ENCODE measurements around the gene TFB1M.
"Not testable (repeated sequence)": the region's sequence is repeated elsewhere in the genome, so short reads cannot be mapped to it uniquely, and the experiment has no call there.

TFB1M gene

DNA sequence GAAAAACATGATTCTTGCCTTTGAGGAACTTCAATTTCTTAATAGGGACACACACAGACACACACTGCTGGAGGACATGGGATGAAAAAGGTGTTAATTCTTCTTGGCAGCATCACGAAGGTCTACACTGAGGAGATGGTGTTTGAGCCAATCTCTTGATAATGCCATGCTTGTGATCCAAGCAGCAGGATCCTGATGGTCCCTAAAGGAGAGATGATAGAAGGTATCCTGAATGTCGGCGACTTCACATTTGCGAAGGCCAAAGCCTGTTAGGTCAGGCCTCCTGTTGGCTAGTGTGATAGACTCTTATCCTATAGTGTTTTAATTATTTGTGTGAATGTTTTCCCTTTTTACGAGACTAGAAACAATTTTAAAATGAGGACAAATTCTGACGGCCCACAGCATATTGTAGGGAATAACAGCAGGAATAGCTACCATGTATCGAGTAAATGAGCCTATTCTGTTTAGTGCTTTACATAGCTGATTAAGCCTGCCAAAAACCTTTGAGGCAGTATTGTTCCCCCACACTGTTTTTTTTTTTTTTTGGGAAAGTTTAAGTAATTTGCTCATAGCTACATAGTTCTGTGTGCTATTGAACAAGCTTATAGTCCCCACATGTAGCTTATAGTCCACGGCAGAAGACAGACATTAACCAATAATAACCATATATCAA is 15.3 kb upstream of the TFB1M start:
- DNase-seq (ENCODE audit: low read depth in 2 of 2): no peak

- DNase-seq (ENCODE audit: low read depth in 2 of 2): no peak
These were observed 14.5 kb upstream of the TFB1M start for GRCh38 chr6:155328539-155329459.

- DNase-seq (ENCODE audit: low read depth in 2 of 2): no peak
These were observed 13.8 kb upstream of the TFB1M start for GRCh38 chr6:155328074-155328538.

GRCh38 chr6:155327326-155328073 is 13.2 kb upstream of the TFB1M start:
- peak; percentile 20 to 57 for DNase-seq (ENCODE audit: low read depth in 2 of 2)

DNA sequence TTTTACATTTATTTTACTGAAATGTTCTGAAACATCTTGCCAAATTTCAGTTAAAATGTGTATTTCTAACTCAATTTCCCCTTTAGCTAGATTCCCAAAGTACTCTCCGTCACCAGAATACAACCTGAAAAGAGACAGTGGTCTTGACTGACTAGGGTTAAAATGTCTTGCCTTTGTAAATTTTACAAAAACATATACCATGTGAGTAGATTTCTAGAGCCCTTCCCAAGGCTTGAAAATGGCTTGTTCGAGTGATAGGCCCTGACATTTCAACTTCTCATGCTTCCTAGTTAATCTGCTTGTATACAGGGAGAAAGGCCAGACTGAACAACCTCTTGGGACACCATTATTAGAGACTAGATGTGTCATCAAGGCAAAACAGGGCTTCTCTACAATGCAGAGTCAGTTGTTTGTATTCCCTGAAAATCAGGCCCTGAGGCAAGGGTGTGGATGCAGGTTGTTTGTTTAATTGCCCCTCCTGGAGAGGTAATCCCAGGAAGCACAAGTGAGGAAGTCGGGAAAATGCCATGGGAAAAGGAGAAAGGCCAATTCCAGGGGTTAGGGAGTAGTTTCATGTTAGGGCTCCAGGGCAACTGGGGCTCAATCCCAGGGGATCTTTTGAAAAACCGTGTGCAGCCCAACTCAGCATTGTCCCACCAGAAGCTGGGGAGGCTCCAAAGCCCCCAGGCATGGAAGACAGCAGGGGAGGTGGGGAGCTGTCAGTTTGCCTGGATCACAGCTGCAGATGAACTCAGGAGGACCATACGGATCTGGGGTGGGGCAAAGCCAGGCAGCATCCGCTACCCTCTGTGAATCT is 11.6 kb upstream of the TFB1M start:
- no peak for DNase-seq (ENCODE audit: low read depth in 2 of 2)

DNA sequence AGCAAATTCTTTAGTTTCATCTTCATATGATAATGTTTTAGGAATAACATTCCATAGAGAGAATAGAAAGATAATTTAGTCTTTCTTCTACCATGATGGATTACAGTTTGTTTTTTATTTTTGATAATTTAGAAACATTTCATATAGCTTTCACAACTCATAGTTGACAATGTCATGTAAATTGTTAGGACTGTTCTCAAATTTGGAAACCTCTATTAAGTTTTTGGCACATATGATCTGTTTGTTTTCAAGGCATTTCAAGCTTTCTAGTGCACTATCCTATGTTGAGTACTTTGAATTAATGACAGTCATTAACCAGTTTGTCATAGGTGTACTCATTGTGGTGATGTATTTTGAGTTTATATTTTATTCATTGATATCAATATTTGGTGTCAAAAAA is 10.7 kb upstream of the TFB1M start:
- DNase-seq (ENCODE audit: low read depth in 2 of 2): no peak

- DNase-seq (ENCODE audit: low read depth in 2 of 2): no peak
These were observed 9.9 kb upstream of the TFB1M start for GRCh38 chr6:155324172-155324571.

- no peak for DNase-seq (ENCODE audit: low read depth in 2 of 2)
These were observed 5.6 kb upstream of the TFB1M start for GRCh38 chr6:155319902-155320301.

- DNase-seq (ENCODE audit: low read depth in 2 of 2): no peak
These were observed 2.9 kb upstream of the TFB1M start for GRCh38 chr6:155317186-155317585.

DNA sequence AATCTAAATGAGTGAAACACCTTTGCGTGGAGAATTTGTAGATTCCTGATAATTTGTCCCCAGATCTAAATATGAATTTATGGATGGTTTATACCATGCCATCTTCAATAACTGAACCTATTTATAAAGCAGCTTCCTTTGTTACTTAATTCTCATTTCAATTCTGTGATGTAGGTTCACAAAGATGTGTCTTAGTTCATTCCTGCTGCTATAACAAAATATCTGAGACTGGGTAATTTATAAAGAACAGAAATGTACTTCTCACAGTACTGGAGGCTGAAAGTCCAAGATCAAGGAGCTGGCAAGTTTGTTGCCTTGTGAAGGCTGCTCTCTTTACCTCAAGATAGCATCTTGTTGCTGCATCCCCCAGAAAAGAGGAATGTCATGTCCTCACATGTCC is 2.1 kb upstream of the TFB1M start:
- no peak for DNase-seq (ENCODE audit: low read depth in 2 of 2)

GRCh38 chr6:155315516-155315871 is 1.2 kb upstream of the TFB1M start:
- DNase-seq (ENCODE audit: low read depth in 2 of 2): no peak

- no peak for DNase-seq (ENCODE audit: low read depth in 2 of 2)
These were observed 660 bp upstream of the TFB1M start for GRCh38 chr6:155314773-155315515.

GRCh38 chr6:155313602-155314091 is 637 bp downstream of the TFB1M start:
- no peak for DNase-seq (ENCODE audit: low read depth in 2 of 2)

GRCh38 chr6:155312950-155313349 is 1.3 kb downstream of the TFB1M start:
- DNase-seq (ENCODE audit: low read depth in 2 of 2): not testable (repeated sequence)

DNA sequence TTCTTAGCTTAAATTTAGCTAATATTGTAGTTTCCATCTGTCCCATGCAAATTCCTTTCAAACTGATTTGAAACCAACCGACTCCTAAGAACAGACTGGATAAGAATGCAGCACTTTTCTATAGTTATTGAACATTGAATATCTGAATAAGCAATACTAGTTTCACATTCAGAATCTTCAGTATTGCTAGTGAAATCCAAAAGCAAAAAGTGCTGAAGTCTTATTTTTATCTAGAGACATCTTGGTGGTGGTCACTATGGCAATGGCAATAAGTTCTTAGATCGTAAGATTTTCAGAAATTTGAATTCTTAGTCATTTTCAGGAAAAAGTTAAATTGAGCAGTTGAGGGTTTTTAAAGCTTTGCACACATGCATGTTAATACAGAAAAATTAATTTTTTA is 2.7 kb downstream of the TFB1M start:
- no peak for DNase-seq (ENCODE audit: low read depth in 2 of 2)

DNA sequence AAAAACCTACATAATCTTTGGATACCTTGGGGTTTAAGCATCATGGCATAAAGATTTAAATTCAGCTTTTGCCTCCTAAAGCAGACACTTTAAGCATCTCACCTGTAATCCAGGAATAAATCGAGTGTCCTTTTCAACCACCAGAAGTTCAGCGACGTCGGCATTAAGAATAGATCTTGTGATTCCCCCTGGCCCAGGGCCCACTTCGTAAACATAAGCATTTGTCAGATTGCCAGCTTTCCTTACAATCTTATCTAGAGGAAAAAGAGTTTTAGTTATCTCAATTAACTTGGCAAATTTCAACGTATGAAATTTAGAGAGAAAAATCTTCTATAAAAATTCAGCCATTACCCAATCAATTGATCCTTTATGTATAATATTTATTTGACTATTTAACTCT is 3.2 kb downstream of the TFB1M start:
- DNase-seq (ENCODE audit: low read depth in 2 of 2): no peak

- DNase-seq (ENCODE audit: low read depth in 2 of 2): no peak
These were observed 3.7 kb downstream of the TFB1M start for GRCh38 chr6:155310596-155310995.

DNA sequence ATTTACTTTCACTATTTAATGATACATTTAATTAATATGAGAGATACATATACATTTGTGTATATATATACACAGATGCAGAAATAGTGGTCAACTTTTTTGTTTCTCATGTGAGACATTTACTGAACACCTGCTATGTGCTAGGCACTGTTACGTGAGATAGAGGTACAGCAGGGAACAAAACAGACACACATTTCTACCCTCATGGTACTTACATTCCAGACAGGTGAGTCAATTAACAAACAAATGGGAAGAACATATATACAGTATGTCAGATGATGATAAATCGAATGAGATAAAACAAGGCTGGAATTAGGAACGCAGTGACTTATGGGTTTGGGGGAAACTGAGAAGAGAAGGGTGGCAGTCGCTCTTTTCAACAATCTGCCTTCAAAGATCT is 5.1 kb downstream of the TFB1M start:
- no peak for DNase-seq (ENCODE audit: low read depth in 2 of 2)

GRCh38 chr6:155306958-155307357 is 7.3 kb downstream of the TFB1M start:
- no peak for DNase-seq (ENCODE audit: low read depth in 2 of 2)

DNA sequence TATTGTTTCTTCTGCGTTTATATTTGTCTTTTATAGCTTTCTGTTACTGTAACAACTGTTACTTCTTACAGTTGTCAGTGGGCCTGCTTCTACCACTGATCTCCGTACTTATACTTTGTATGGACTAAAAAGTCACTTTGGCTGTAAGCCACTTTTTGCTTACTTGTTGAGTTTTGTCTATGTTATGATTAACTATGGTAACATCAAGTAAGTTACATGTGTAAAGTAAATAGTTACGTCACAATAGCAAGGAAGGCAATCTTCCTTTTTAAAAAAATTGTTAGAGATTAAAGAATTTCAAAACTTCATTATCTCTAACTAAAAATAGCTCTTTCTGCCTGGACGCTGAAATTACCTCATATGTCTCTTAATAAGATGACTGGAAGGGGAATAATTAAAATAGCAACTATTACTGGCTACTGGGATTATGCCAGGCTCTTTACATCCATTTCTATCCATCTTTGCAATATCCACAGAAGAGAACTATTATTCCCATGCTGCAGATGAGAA is 10.9 kb downstream of the TFB1M start:
- no peak for DNase-seq (ENCODE audit: low read depth in 2 of 2)
